Activated T-helper 17 cell treated with anti-CD3 and anti-CD28 coated beads, Interleukin-2, amount 50 U/mL, for 72 hours (primary cell): ENCODE results near the gene CROCC2. TPM values are rescaled to one million over a fixed set of nuclear protein-coding genes. Genes with fewer than 3 reads are reported as not detected.

Experiments used
- ATAC-seq: fragments of 150-1000 bp; cut with Tn5 transposase; replicated peaks from 2 replicates; pipeline ENCODE4 v1.10.0; 2021; ENCODE audit warnings: mild to moderate bottlenecking, moderate library complexity
- H3K27ac Mint-ChIP-seq: one replicate; pipeline ENCODE4 v1.8.0; 2022; ENCODE audit warnings: mixed read lengths
- H3K27me3 Mint-ChIP-seq: one replicate; pipeline ENCODE4 v1.8.0; 2022; ENCODE audit warnings: mixed read lengths
- H3K36me3 Mint-ChIP-seq: one replicate; pipeline ENCODE4 v1.8.0; 2022; ENCODE audit warnings: low read depth, mild to moderate bottlenecking, mixed read lengths
- H3K4me1 Mint-ChIP-seq: one replicate; pipeline ENCODE4 v1.8.0; 2022; ENCODE audit warnings: mixed read lengths
- H3K4me3 Mint-ChIP-seq: one replicate; pipeline ENCODE4 v1.8.0; 2022; ENCODE audit warnings: mild to moderate bottlenecking, mixed read lengths
- H3K9me3 Mint-ChIP-seq: one replicate; pipeline ENCODE4 v1.8.0; 2022; ENCODE audit warnings: mixed read lengths
- total RNA-seq, 2 donors: library from RNA; stranded (reverse); gene quantifications; one replicate each; pipeline ENCODE4 v1.2.3, GENCODE V29; 2022

Gene CROCC2
- total RNA-seq, 2 donors from 2014 or later, result not detected

GRCh38 chr2:240997141-240997855 is 91.2 kb downstream of the CROCC2 start:
- peaks cover 6% of the 10 kb centered on the region for H3K4me1 Mint-ChIP-seq
- no peaks in the 10 kb centered on the region for H3K36me3 Mint-ChIP-seq
- no peaks in the 10 kb centered on the region for H3K9me3 Mint-ChIP-seq
- peaks cover 20% of the 10 kb centered on the region for H3K27me3 Mint-ChIP-seq
- H3K4me3 Mint-ChIP-seq, result peak overlapping the region; percentile 8
- no peak for ATAC-seq
- no peak overlapping the region for H3K27ac Mint-ChIP-seq

GRCh38 chr2:240997856-240998705 is 91.9 kb downstream of the CROCC2 start, which contains the start of gene SNED1:
Gene SNED1, plus strand, starts transcription at chr2:240998618. Its CDS starts 220 bp downstream, at chr2:240998838.
- no peaks in the 10 kb centered on the region for H3K9me3 Mint-ChIP-seq

GRCh38 chr2:240998706-240998994 is 92.5 kb downstream of the CROCC2 start:
- no peak overlapping the region for H3K4me3 Mint-ChIP-seq
- H3K9me3 Mint-ChIP-seq, result peaks cover under 1% of the 10 kb centered on the region

More at GRCh38 chr2:240997856-240998705, 91.9 kb downstream of the CROCC2 start, which contains the start of gene SNED1:
- Mint-ChIP-seq H3K27ac (no peak within 1 kb of the TSS), H3K4me3 (peak within 1 kb of the TSS; percentile 8), H3K36me3 (no peaks in the 10 kb centered on the region), H3K27me3 (peaks cover 20% of the 10 kb centered on the region), H3K4me1 (peaks cover 6% of the 10 kb centered on the region)
- peak; percentile 77 for ATAC-seq

GRCh38 chr2:240998995-240999791 is 93.1 kb downstream of the CROCC2 start:
- H3K9me3 Mint-ChIP-seq, result peaks cover 5% of the 10 kb centered on the region
- peaks cover 20% of the 10 kb centered on the region for H3K27me3 Mint-ChIP-seq
- peaks cover 6% of the 10 kb centered on the region for H3K4me1 Mint-ChIP-seq
- no peak overlapping the region for H3K27ac Mint-ChIP-seq
- H3K4me3 Mint-ChIP-seq, result peak overlapping the region; percentile 13
- H3K36me3 Mint-ChIP-seq, result no peaks in the 10 kb centered on the region
- ATAC-seq, result no peak

More at GRCh38 chr2:240998706-240998994, 92.5 kb downstream of the CROCC2 start:
- Mint-ChIP-seq H3K4me1 (peaks cover 6% of the 10 kb centered on the region), H3K27ac (no peak overlapping the region), H3K36me3 (no peaks in the 10 kb centered on the region), H3K27me3 (peaks cover 20% of the 10 kb centered on the region)
- peak; percentile 37 for ATAC-seq

- Mint-ChIP-seq H3K4me1 (peaks cover 6% of the 10 kb centered on the region), H3K27me3 (peaks cover 20% of the 10 kb centered on the region), H3K4me3 (peak overlapping the region; percentile 13), H3K27ac (no peak overlapping the region), H3K36me3 (no peaks in the 10 kb centered on the region), H3K9me3 (peaks cover 5% of the 10 kb centered on the region)
- ATAC-seq, result no peak
Measured at GRCh38 chr2:240999873-241000541, 93.9 kb downstream of the CROCC2 start.

GRCh38 chr2:241000831-241001321 is 94.7 kb downstream of the CROCC2 start:
- Mint-ChIP-seq H3K36me3 (no peaks in the 10 kb centered on the region), H3K27ac (no peak overlapping the region), H3K4me1 (peaks cover 6% of the 10 kb centered on the region), H3K4me3 (no peak overlapping the region), H3K27me3 (peaks cover 23% of the 10 kb centered on the region), H3K9me3 (peaks cover 11% of the 10 kb centered on the region)
- no peak for ATAC-seq

GRCh38 chr2:241001413-241002274 is 95.5 kb downstream of the CROCC2 start:
- Mint-ChIP-seq H3K36me3 (no peaks in the 10 kb centered on the region), H3K27ac (no peak overlapping the region), H3K4me1 (peaks cover 6% of the 10 kb centered on the region), H3K27me3 (peaks cover 23% of the 10 kb centered on the region), H3K4me3 (no peak overlapping the region), H3K9me3 (peaks cover 16% of the 10 kb centered on the region)
- no peak for ATAC-seq

- peaks cover 6% of the 10 kb centered on the region for H3K4me1 Mint-ChIP-seq
- no peak for ATAC-seq
- peaks cover 16% of the 10 kb centered on the region for H3K9me3 Mint-ChIP-seq
- H3K27me3 Mint-ChIP-seq, result peaks cover 22% of the 10 kb centered on the region
- no peak overlapping the region for H3K27ac Mint-ChIP-seq
- no peak overlapping the region for H3K4me3 Mint-ChIP-seq
- H3K36me3 Mint-ChIP-seq, result no peaks in the 10 kb centered on the region
Measured at GRCh38 chr2:241002275-241003046, 96.3 kb downstream of the CROCC2 start.

- no peak for ATAC-seq
- peaks cover 6% of the 10 kb centered on the region for H3K4me1 Mint-ChIP-seq
- no peak overlapping the region for H3K4me3 Mint-ChIP-seq
- no peaks in the 10 kb centered on the region for H3K36me3 Mint-ChIP-seq
- peaks cover 21% of the 10 kb centered on the region for H3K27me3 Mint-ChIP-seq
- H3K27ac Mint-ChIP-seq, result no peak overlapping the region
- peaks cover 16% of the 10 kb centered on the region for H3K9me3 Mint-ChIP-seq
Measured at GRCh38 chr2:241003047-241003360, 96.9 kb downstream of the CROCC2 start.

- no peak overlapping the region for H3K4me3 Mint-ChIP-seq
- H3K27me3 Mint-ChIP-seq, result peaks cover 21% of the 10 kb centered on the region
- H3K4me1 Mint-ChIP-seq, result peaks cover 6% of the 10 kb centered on the region
- H3K36me3 Mint-ChIP-seq, result no peaks in the 10 kb centered on the region
- ATAC-seq, result no peak
- no peak overlapping the region for H3K27ac Mint-ChIP-seq
- H3K9me3 Mint-ChIP-seq, result peaks cover 16% of the 10 kb centered on the region
Measured at GRCh38 chr2:241003369-241003768, 97.2 kb downstream of the CROCC2 start.

GRCh38 chr2:241003830-241004564 is 97.9 kb downstream of the CROCC2 start:
- Mint-ChIP-seq H3K27ac (no peak overlapping the region), H3K4me1 (peaks cover 8% of the 10 kb centered on the region), H3K9me3 (peaks cover 16% of the 10 kb centered on the region), H3K27me3 (peaks cover 21% of the 10 kb centered on the region), H3K4me3 (no peak overlapping the region), H3K36me3 (no peaks in the 10 kb centered on the region)
- no peak for ATAC-seq

GRCh38 chr2:241005569-241005968 is 99.4 kb downstream of the CROCC2 start:
- H3K9me3 Mint-ChIP-seq, result peaks cover 16% of the 10 kb centered on the region
- H3K27me3 Mint-ChIP-seq, result peaks cover 13% of the 10 kb centered on the region
- no peaks in the 10 kb centered on the region for H3K36me3 Mint-ChIP-seq
- no peak overlapping the region for H3K27ac Mint-ChIP-seq
- H3K4me3 Mint-ChIP-seq, result no peak overlapping the region
- ATAC-seq, result no peak
- H3K4me1 Mint-ChIP-seq, result peaks cover 4% of the 10 kb centered on the region
